WI38 (cell line): ENCODE measurements around the gene LUZP2.

Experiments used
- H3K4me3 ChIP-seq: 2 replicates; pipeline ENCODE4 v1.5.1; 2011; ENCODE audit warnings: low read depth, mild to moderate bottlenecking, control low read depth, low read length
- CTCF ChIP-seq: IDR thresholded peaks from 2 replicates; pipeline ENCODE4 v1.5.1; 2012; ENCODE audit warnings: low read depth, mild to moderate bottlenecking, control low read depth, low read length

Gene LUZP2

GRCh38 chr11:25066706-25067105 is 569.9 kb downstream of the LUZP2 start:
- H3K4me3 ChIP-seq, result no peak overlapping the region
- TF ChIP-seq CTCF, result no peak

- no peak overlapping the region for H3K4me3 ChIP-seq
- TF ChIP-seq CTCF, result no peak
Observed at GRCh38 chr11:25068451-25068850, 571.6 kb downstream of the LUZP2 start.

GRCh38 chr11:25094085-25094802 is 597.4 kb downstream of the LUZP2 start:
- H3K4me3 ChIP-seq, result no peak overlapping the region
- TF ChIP-seq CTCF, result no peak

- no peak overlapping the region for H3K4me3 ChIP-seq
- TF ChIP-seq CTCF, result no peak
Observed at GRCh38 chr11:25119416-25119815, 622.6 kb downstream of the LUZP2 start.
